OCI-LY1 (cell line): ENCODE results near the gene TCEA3.

Source experiments
- H2AFZ ChIP-seq: fragments of 200-600 bp; sonication (generic), shearing (Covaris generic); 2 replicates; pipeline ENCODE4 v1.6.0; 2014; ENCODE audit warnings: antibody characterized with exemption, mild to moderate bottlenecking, low read length
- H3F3A ChIP-seq: fragments of 200-600 bp; sonication (generic), shearing (Covaris generic); 2 replicates; pipeline ENCODE4 v1.6.0; 2014; ENCODE audit warnings: mild to moderate bottlenecking, antibody characterized with exemption, low read length, moderate library complexity; ENCODE audit not compliant: insufficient read depth
- H3K27ac ChIP-seq: fragments of 200-600 bp; sonication (generic); 2 replicates; pipeline ENCODE4 v1.5.1; 2014; ENCODE audit warnings: low read length, mixed run types, mild to moderate bottlenecking, low read depth; ENCODE audit not compliant: poor library complexity, severe bottlenecking
- H3K27me3 ChIP-seq: fragments of 200-600 bp; sonication (generic); 2 replicates; pipeline ENCODE4 v1.6.0; 2014; ENCODE audit warnings: antibody characterized with exemption, mild to moderate bottlenecking, low read length, moderate library complexity; ENCODE audit not compliant: insufficient read depth
- H3K36me3 ChIP-seq: fragments of 200-600 bp; sonication (generic); 2 replicates; pipeline ENCODE4 v1.6.1; 2014; ENCODE audit warnings: mild to moderate bottlenecking, antibody characterized with exemption, low read length, moderate library complexity, mixed read lengths; ENCODE audit not compliant: insufficient read depth
- H3K4me1 ChIP-seq: fragments of 200-600 bp; sonication (generic); 2 replicates; pipeline ENCODE4 v1.5.1; 2014; ENCODE audit warnings: mild to moderate bottlenecking, low read length, moderate library complexity; ENCODE audit not compliant: insufficient read depth, severe bottlenecking
- H3K4me2 ChIP-seq: fragments of 200-600 bp; sonication (generic), shearing (Covaris generic); 2 replicates; pipeline ENCODE4 v1.6.1; 2014; ENCODE audit warnings: low read length
- H3K4me3 ChIP-seq: fragments of 200-600 bp; sonication (generic); 2 replicates; pipeline ENCODE4 v1.5.1; 2014; ENCODE audit warnings: low read length, low read depth, mild to moderate bottlenecking, mixed read lengths; ENCODE audit not compliant: poor library complexity, severe bottlenecking
- H3K79me2 ChIP-seq: fragments of 200-600 bp; shearing (Covaris generic); 2 replicates; pipeline ENCODE4 v1.6.1; 2016; ENCODE audit warnings: mixed run types, low read length, mixed read lengths; ENCODE audit not compliant: insufficient read depth
- H3K9ac ChIP-seq: fragments of 200-600 bp; sonication (generic), shearing (Covaris generic); 2 replicates; pipeline ENCODE4 v1.6.1; 2014; ENCODE audit warnings: mild to moderate bottlenecking, low read length, mixed read lengths
- H3K9me2 ChIP-seq: fragments of 200-600 bp; sonication (generic), shearing (Covaris generic); 2 replicates; pipeline ENCODE4 v1.6.1; 2014; ENCODE audit warnings: low read depth, mild to moderate bottlenecking, low read length, mixed read lengths
- H3K9me3 ChIP-seq: fragments of 200-600 bp; shearing (Covaris generic); 2 replicates; pipeline ENCODE4 v1.6.1; 2014; ENCODE audit warnings: low read length, mixed read lengths
- H4K20me1 ChIP-seq: fragments of 200-600 bp; sonication (generic), shearing (Covaris generic); 2 replicates; pipeline ENCODE4 v1.6.0; 2016; ENCODE audit warnings: mild to moderate bottlenecking, low read length; ENCODE audit not compliant: insufficient read depth
- EZH2 ChIP-seq: fragments of 200-600 bp; sonication (generic), shearing (Covaris generic); IDR thresholded peaks from 2 replicates; pipeline ENCODE4 v1.8.0; 2017; ENCODE audit warnings: borderline replicate concordance, mixed run types, mild to moderate bottlenecking, antibody characterized with exemption, low read length, moderate library complexity, mixed read lengths
- TF ChIP-seq, protein P1 (sequence below): fragments of 200-600 bp; sonication (generic), shearing (Covaris generic); IDR thresholded peaks from 2 replicates; pipeline ENCODE4 v1.5.1; 2017; ENCODE audit warnings: mild to moderate bottlenecking, antibody characterized with exemption, low read length, moderate library complexity, mixed read lengths

Gene TCEA3

DNA sequence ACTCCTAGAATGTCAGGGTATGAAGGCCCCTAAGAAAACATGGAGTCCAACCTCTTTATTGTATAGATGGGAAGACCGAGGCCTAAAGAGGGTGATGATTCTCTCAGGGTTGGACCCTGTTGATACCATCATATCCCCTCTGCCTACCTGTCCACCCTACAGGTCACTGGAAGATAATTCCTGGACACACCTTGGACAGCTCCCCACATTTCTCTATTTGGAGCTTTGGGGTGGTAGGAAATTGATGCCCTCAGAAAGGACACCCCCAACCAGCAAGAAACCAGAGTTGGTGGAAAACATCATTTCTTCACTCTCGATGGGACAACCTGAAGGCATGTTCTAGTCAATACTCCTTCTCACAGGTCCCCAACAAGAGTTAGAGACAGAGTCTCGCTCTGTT lies 3.0 kb upstream of the TCEA3 start:
- Histone ChIP-seq H3K4me2 (no peak overlapping the region), H2AFZ (no peak overlapping the region), H3K4me1 (no peaks in the 10 kb centered on the region), H3K27ac (no peak overlapping the region), H3F3A (no peaks in the 10 kb centered on the region), H3K9me2 (no peaks in the 10 kb centered on the region), H3K9ac (no peak overlapping the region), H3K4me3 (no peak overlapping the region), H3K9me3 (no peaks in the 10 kb centered on the region), H3K27me3 (peaks cover 15% of the 10 kb centered on the region; the same call in 1 of the 2 replicates), H4K20me1 (no peaks in the 10 kb centered on the region), H3K79me2 (no peaks in the 10 kb centered on the region), H3K36me3 (no peaks in the 10 kb centered on the region)
- TF ChIP-seq, protein P1, sequence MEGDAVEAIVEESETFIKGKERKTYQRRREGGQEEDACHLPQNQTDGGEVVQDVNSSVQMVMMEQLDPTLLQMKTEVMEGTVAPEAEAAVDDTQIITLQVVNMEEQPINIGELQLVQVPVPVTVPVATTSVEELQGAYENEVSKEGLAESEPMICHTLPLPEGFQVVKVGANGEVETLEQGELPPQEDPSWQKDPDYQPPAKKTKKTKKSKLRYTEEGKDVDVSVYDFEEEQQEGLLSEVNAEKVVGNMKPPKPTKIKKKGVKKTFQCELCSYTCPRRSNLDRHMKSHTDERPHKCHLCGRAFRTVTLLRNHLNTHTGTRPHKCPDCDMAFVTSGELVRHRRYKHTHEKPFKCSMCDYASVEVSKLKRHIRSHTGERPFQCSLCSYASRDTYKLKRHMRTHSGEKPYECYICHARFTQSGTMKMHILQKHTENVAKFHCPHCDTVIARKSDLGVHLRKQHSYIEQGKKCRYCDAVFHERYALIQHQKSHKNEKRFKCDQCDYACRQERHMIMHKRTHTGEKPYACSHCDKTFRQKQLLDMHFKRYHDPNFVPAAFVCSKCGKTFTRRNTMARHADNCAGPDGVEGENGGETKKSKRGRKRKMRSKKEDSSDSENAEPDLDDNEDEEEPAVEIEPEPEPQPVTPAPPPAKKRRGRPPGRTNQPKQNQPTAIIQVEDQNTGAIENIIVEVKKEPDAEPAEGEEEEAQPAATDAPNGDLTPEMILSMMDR, result no peak
- no peak for TF ChIP-seq EZH2

- H3K9me3 ChIP-seq, result no peaks in the 10 kb centered on the region
- TF ChIP-seq, protein P1, result no peak
- TF ChIP-seq EZH2, result no peak
- no peaks in the 10 kb centered on the region for H3K79me2 ChIP-seq
- no peaks in the 10 kb centered on the region for H4K20me1 ChIP-seq
- H3F3A ChIP-seq, result no peaks in the 10 kb centered on the region
- H3K36me3 ChIP-seq, result no peaks in the 10 kb centered on the region
- no peaks in the 10 kb centered on the region for H3K9me2 ChIP-seq
- H2AFZ ChIP-seq, result no peak overlapping the region
- no peak overlapping the region for H3K4me3 ChIP-seq
- no peaks in the 10 kb centered on the region for H3K4me1 ChIP-seq
- H3K9ac ChIP-seq, result no peak overlapping the region
- no peak overlapping the region for H3K4me2 ChIP-seq
- peaks cover 15% of the 10 kb centered on the region; the same call in 1 of the 2 replicates for H3K27me3 ChIP-seq
- no peak overlapping the region for H3K27ac ChIP-seq
These were observed 2.3 kb upstream of the TCEA3 start for GRCh38 chr1:23426828-23427227.

- no peak overlapping the region for H3K4me3 ChIP-seq
- H3K4me1 ChIP-seq, result no peaks in the 10 kb centered on the region
- no peaks in the 10 kb centered on the region for H3K79me2 ChIP-seq
- H3K9ac ChIP-seq, result no peak overlapping the region
- H3K36me3 ChIP-seq, result no peaks in the 10 kb centered on the region
- H2AFZ ChIP-seq, result no peak overlapping the region
- H3K4me2 ChIP-seq, result no peak overlapping the region
- no peaks in the 10 kb centered on the region for H3F3A ChIP-seq
- peaks cover 15% of the 10 kb centered on the region; the same call in 1 of the 2 replicates for H3K27me3 ChIP-seq
- H3K27ac ChIP-seq, result no peak overlapping the region
- TF ChIP-seq, protein P1, result no peak
- TF ChIP-seq EZH2, result no peak
- H3K9me2 ChIP-seq, result no peaks in the 10 kb centered on the region
- H3K9me3 ChIP-seq, result no peaks in the 10 kb centered on the region
- H4K20me1 ChIP-seq, result no peaks in the 10 kb centered on the region
These were observed 596 bp upstream of the TCEA3 start for GRCh38 chr1:23425193-23425494.
